K562 (cell line): ENCODE measurements around the gene LUC7L3. TPM values are rescaled to one million over a fixed set of nuclear protein-coding genes. Genes with fewer than 3 reads are reported as not detected.
"Not testable (repeated sequence)": the region's sequence is repeated elsewhere in the genome, so short reads cannot be mapped to it uniquely, and the experiment has no call there.

ENCODE experiments used
- ATAC-seq: fragments of 200-7000 bp; cut with Tn5 transposase; 3 replicates; pipeline ENCODE4 v1.9.1; 2020; ENCODE audit warnings: moderate library complexity
- BruUV-seq: library from RNA; stranded (reverse); fragments of 400-500 nt; replicated peaks from 2 replicates; lab custom pipeline; 2021; lab: Mats Ljungman, UMichigan
- CTCF ChIA-PET: fragments of 300-600 bp; formaldehyde crosslinking; extraction: SDS; loops from one replicate; lab custom pipeline; 2021; ENCODE audit warnings: low intra/inter-chr PET ratio; lab: Yijun Ruan, JAX
- POLR2A ChIA-PET: fragments of 300-600, 350-650 bp; sonication (Branson Sonifier 250); formaldehyde crosslinking; extraction: SDS; loops from one replicate; lab custom pipeline; 2021; ENCODE audit warnings: antibody characterized with exemption, inconsistent platforms; lab: Yijun Ruan, JAX
- DNase-seq, 4 experiments: peaks; one replicate each; pipeline versions ENCODE4 v3.0.0 to v3.0.0-alpha.2; 2011 to 2018; ENCODE audit warnings: low spot score in 3 of 4, mixed read lengths in 3 of 4; ENCODE audit errors: extremely low read depth in 1 of 4
- FAIRE-seq: peaks from 2 replicates; lab custom pipeline; 2011; peaks lifted over from hg19 to GRCh38; lab: Jason Lieb, UNC
- H2AFZ ChIP-seq: 2 replicates; pipeline ENCODE4 v1.6.0; 2011; ENCODE audit warnings: low read depth, low read length, control low read depth, inconsistent platforms
- H3K27ac ChIP-seq: fragments of 200-600 bp; 3 replicates; pipeline ENCODE4 v1.8.0; 2011; ENCODE audit warnings: low read depth, mild to moderate bottlenecking, control low read depth, inconsistent platforms, low read length, moderate library complexity, mixed read lengths; ENCODE audit errors: extremely low read depth
- H3K27me3 ChIP-seq, 2 experiments: fragments of 300-600 bp in 1 of 2; 2 replicates in 1 of 2; 3 replicates in 1 of 2; pipeline versions ENCODE4 v1.6.0 to v1.8.0; 2011; ENCODE audit warnings: inconsistent platforms in 2 of 2, low read length in 2 of 2, mild to moderate bottlenecking in 1 of 2, mixed read lengths in 1 of 2, moderate library complexity in 1 of 2; ENCODE audit not compliant: control insufficient read depth in 2 of 2, insufficient read depth in 2 of 2
- H3K36me3 ChIP-seq: fragments of 300-600 bp; 3 replicates; pipeline ENCODE4 v1.8.0; 2011; ENCODE audit warnings: mild to moderate bottlenecking, low read length, inconsistent platforms; ENCODE audit not compliant: control insufficient read depth, insufficient read depth
- H3K4me1 ChIP-seq, 2 experiments: fragments of 200-600 bp in 1 of 2; replicated peaks in 1 of 2; 2 replicates in 1 of 2; 3 replicates in 1 of 2; pipeline versions ENCODE4 v1.5.1 to v1.8.0; 2011; ENCODE audit warnings: inconsistent platforms in 2 of 2, low read length in 2 of 2, mild to moderate bottlenecking in 1 of 2, mixed read lengths in 1 of 2, moderate library complexity in 1 of 2; ENCODE audit not compliant: control insufficient read depth in 2 of 2, insufficient read depth in 2 of 2
- H3K4me2 ChIP-seq: 2 replicates; pipeline ENCODE4 v1.6.1; 2011; ENCODE audit warnings: low read length, control low read depth, inconsistent platforms, mixed read lengths; ENCODE audit not compliant: insufficient read depth
- H3K4me3 ChIP-seq: fragments of 200-600 bp; sonication (generic), shearing (Covaris generic); 2 replicates; pipeline ENCODE4 v1.5.1; 2016; ENCODE audit warnings: control low read depth, inconsistent platforms
- H3K79me2 ChIP-seq: fragments of 200-600 bp; 3 replicates; pipeline ENCODE4 v1.8.0; 2011; ENCODE audit warnings: low read length, inconsistent platforms; ENCODE audit not compliant: control insufficient read depth, insufficient read depth
- H3K9ac ChIP-seq, 2 experiments: 2 replicates each; pipeline versions ENCODE4 v1.6.0 to v1.6.1; 2011; ENCODE audit warnings: low read depth in 2 of 2, low read length in 2 of 2, control low read depth in 1 of 2, inconsistent platforms in 1 of 2, mild to moderate bottlenecking in 1 of 2, mixed read lengths in 1 of 2; ENCODE audit not compliant: insufficient read depth in 1 of 2
- H3K9me1 ChIP-seq: one replicate; pipeline ENCODE4 v1.6.0; 2011; ENCODE audit warnings: inconsistent platforms, mild to moderate bottlenecking, low read length, moderate library complexity; ENCODE audit not compliant: control insufficient read depth, insufficient read depth
- H3K9me3 ChIP-seq: replicated peaks from 2 replicates; pipeline ENCODE4 v1.5.1; 2011; ENCODE audit warnings: low read depth, low read length, inconsistent platforms; ENCODE audit not compliant: control insufficient read depth, insufficient read depth
- H4K20me1 ChIP-seq: replicated peaks from 2 replicates; pipeline ENCODE4 v1.6.1; 2011; ENCODE audit warnings: low read length, inconsistent platforms, mixed read lengths; ENCODE audit not compliant: control insufficient read depth, insufficient read depth
- BCOR ChIP-seq: fragments of 450-650 bp; IDR thresholded peaks from 2 replicates; pipeline ENCODE4 v1.6.1; 2016
- ELF4 ChIP-seq: fragments of 450-650 bp; formaldehyde crosslinking; IDR thresholded peaks from 2 replicates; pipeline ENCODE4 v1.4.0; 2022; ENCODE audit warnings: missing genetic modification characterization
- LARP7 ChIP-seq: fragments of 450-650 bp; IDR thresholded peaks from 2 replicates; pipeline ENCODE4 v1.6.1; 2016
- NR2C1 ChIP-seq, 2 experiments: fragments of 450-650 bp; IDR thresholded peaks; 2 replicates each; pipeline ENCODE4 v1.6.1; 2017; ENCODE audit warnings: mild to moderate bottlenecking in 2 of 2, antibody characterized with exemption in 1 of 2, inconsistent platforms in 1 of 2, missing compliant biosample characterization in 1 of 2, missing genetic modification characterization in 1 of 2
- NR4A1 ChIP-seq, 2 experiments: fragments of 250-450 bp in 1 of 2; fragments of 450-650 bp in 1 of 2; sonication (Bioruptor Pico) in 1 of 2; IDR thresholded peaks; 2 replicates each; pipeline versions ENCODE4 v1.4.0 to v1.6.1; 2016 to 2020; ENCODE audit warnings: mild to moderate bottlenecking in 2 of 2, missing compliant biosample characterization in 1 of 2, missing genetic modification characterization in 1 of 2, moderate library complexity in 1 of 2
- SMARCA5 ChIP-seq: fragments of 450-650 bp; IDR thresholded peaks from 2 replicates; pipeline ENCODE4 v1.6.1; 2016
- ZNF175 ChIP-seq: fragments of 200-800 bp; sonication (Bioruptor generic); IDR thresholded peaks from 2 replicates; pipeline ENCODE4 v1.6.1; 2016; ENCODE audit warnings: low read depth, mild to moderate bottlenecking, missing genetic modification characterization, missing compliant biosample characterization
- WGBS: fragments of 100-300 bp; shearing (Covaris generic); methylation state at CpG from one replicate; pipeline ENCODE4 v1.1.6; 2016; ENCODE audit warnings: low coverage, mixed read lengths; ENCODE audit not compliant: insufficient coverage; ENCODE audit errors: missing lambda C conversion rate; 5-methylcytosine and 5-hydroxymethylcytosine counted together
- in situ Hi-C: fragments of 300-500 bp; cut with MboI; formaldehyde crosslinking; loops from 4 replicates; pipeline ENCODE4 v1.15.0; 2018; ENCODE audit warnings: inconsistent platforms, mixed read lengths
- intact Hi-C: fragments of 100-400 bp; cut with micrococcal nuclease; formaldehyde crosslinking; loops from 2 replicates; pipeline ENCODE4 v1.14.2; 2022
- polyA plus RNA-seq, 8 experiments: library from polyadenylated mRNA; depleted of rRNA in 4 of 8; stranded (reverse) in 5 of 8; unstranded in 3 of 8; fragments of >200 nt; fragmentation: Nextera tagmentation in 2 of 8; fragmentation: Illumina TruSeq in 1 of 8; extraction: Ambion mirVana in 2 of 8; extraction: Trizol in 1 of 8; gene quantifications; 2 replicates each; pipeline versions ENCODE4 v1.2.1 to v1.2.3, GENCODE V29; 2011 to 2014; ENCODE audit warnings: inconsistent platforms in 1 of 8, missing spikeins in 1 of 8
- total RNA-seq, 7 experiments: library from RNA; depleted of rRNA in 6 of 7; stranded (reverse); fragments of >200 nt in 6 of 7; fragmentation: Illumina TruSeq in 2 of 7; extraction: Trizol in 2 of 7; gene quantifications; 2 replicates each; pipeline versions ENCODE4 v1.2.1 to v1.2.3, GENCODE V29; 2011 to 2021; ENCODE audit warnings: low replicate concordance in 1 of 7
- TF ChIP-seq, protein P1 (sequence below), 2 experiments: fragments of 450-650 bp in 1 of 2; sonication (generic) in 1 of 2; formaldehyde crosslinking in 1 of 2; IDR thresholded peaks; 2 replicates each; pipeline versions ENCODE4 v1.7.1 to v1.9.0; 2016 to 2022; ENCODE audit warnings: inconsistent platforms in 1 of 2, mild to moderate bottlenecking in 1 of 2, missing genetic modification reagents in 1 of 2

Gene LUC7L3
- total and polyA plus RNA-seq, 9 of the 15 experiments (the other 6 are each of a cell fraction or from before 2014, with no cell fraction given), result 80.8 to 284 (median 127) TPM

GRCh38 chr17:50709053-50709452 is 10.3 kb upstream of the LUC7L3 start:
- Histone ChIP-seq H3K4me2 (peak overlapping the region; percentile 94), H3K36me3 (peaks cover 16% of the 10 kb centered on the region; the same call in 1 of the 3 replicates), H3K9ac (peak overlapping the region; percentile 82 to 94; a peak in 3 of 4 replicates), H3K4me1 (peaks cover 15 to 20% of the 10 kb centered on the region in 2 experiments; a peak in 4 of 5 replicates), H2AFZ (peak overlapping the region; percentile 92), H3K79me2 (peaks cover 38% of the 10 kb centered on the region), H3K27ac (peak overlapping the region; percentile 95), H3K4me3 (peak overlapping the region; percentile 56)
- FAIRE-seq; BruUV-seq; H3K9me1 ChIP-seq; intact Hi-C loops; H3K9me3 ChIP-seq; CTCF ChIA-PET; H3K27me3 ChIP-seq; H4K20me1 ChIP-seq; DNase-seq; ATAC-seq; in situ Hi-C loops; TF ChIP-seq NR2C1 (tag; IDR thresholded peaks at IDR 0.05); NR4A1 (CRISPR knock-in tag; IDR thresholded peaks at IDR 0.05): not testable (repeated sequence)
- POLR2A ChIA-PET, result interaction anchor here (0.7 to 1.4 kb wide), 7 partner anchors 9 to 158 kb away, joined by 3 to 12 read pairs (median 4); partner anchors contain the start of genes LUC7L3 and TOB1
- 0 out of 2 replicates have a peak, but pooled peaks have one; percentile 24 for TF ChIP-seq NR2C1 (IDR thresholded peaks at IDR 0.05)
- TF ChIP-seq ELF4 (CRISPR knock-in tag), result 0 out of 2 replicates have a peak, but pooled peaks have one; percentile 34
- TF ChIP-seq, protein P1, sequence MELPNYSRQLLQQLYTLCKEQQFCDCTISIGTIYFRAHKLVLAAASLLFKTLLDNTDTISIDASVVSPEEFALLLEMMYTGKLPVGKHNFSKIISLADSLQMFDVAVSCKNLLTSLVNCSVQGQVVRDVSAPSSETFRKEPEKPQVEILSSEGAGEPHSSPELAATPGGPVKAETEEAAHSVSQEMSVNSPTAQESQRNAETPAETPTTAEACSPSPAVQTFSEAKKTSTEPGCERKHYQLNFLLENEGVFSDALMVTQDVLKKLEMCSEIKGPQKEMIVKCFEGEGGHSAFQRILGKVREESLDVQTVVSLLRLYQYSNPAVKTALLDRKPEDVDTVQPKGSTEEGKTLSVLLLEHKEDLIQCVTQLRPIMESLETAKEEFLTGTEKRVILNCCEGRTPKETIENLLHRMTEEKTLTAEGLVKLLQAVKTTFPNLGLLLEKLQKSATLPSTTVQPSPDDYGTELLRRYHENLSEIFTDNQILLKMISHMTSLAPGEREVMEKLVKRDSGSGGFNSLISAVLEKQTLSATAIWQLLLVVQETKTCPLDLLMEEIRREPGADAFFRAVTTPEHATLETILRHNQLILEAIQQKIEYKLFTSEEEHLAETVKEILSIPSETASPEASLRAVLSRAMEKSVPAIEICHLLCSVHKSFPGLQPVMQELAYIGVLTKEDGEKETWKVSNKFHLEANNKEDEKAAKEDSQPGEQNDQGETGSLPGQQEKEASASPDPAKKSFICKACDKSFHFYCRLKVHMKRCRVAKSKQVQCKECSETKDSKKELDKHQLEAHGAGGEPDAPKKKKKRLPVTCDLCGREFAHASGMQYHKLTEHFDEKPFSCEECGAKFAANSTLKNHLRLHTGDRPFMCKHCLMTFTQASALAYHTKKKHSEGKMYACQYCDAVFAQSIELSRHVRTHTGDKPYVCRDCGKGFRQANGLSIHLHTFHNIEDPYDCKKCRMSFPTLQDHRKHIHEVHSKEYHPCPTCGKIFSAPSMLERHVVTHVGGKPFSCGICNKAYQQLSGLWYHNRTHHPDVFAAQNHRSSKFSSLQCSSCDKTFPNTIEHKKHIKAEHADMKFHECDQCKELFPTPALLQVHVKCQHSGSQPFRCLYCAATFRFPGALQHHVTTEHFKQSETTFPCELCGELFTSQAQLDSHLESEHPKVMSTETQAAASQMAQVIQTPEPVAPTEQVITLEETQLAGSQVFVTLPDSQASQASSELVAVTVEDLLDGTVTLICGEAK (IDR thresholded peaks at IDR 0.05), result 0 out of 2 replicates have a peak, but pooled peaks have one; percentile 22
- TF ChIP-seq, protein P1 (CRISPR knock-in tag; IDR thresholded peaks at IDR 0.05), result not testable (repeated sequence)
- 0 out of 2 replicates have a peak, but pooled peaks have one; percentile 17 for TF ChIP-seq SMARCA5
- TF ChIP-seq ZNF175 (CRISPR knock-in tag), result peak; percentile 24; the same call in 1 of the 2 replicates
- TF ChIP-seq LARP7, result 0 out of 2 replicates have a peak, but pooled peaks have one; percentile 16
- TF ChIP-seq BCOR, result 0 out of 2 replicates have a peak, but pooled peaks have one; percentile 7
- TF ChIP-seq NR4A1 (tag; IDR thresholded peaks at IDR 0.05), result 0 out of 2 replicates have a peak, but pooled peaks have one; percentile 29
- WGBS, result 38% methylated on average over 4 of the region's 4 CpGs
